Measurements from ENCODE around the gene MLLT3. TPM values are rescaled to one million over a fixed set of nuclear protein-coding genes. Genes with fewer than 3 reads are reported as not detected.

Gene MLLT3
- total and polyA plus RNA-seq, 2 of the 13 experiments (the other 11 are each of a cell fraction or from before 2014, with no cell fraction given): 12.3 to 12.6 TPM

GRCh38 chr9:20582150-20582549 lies 40.1 kb downstream of the MLLT3 start:
- Histone ChIP-seq H3K79me2 (ENCODE audit: insufficient read depth, low read length) (no peaks in the 10 kb centered on the region), H3K27me3 (ENCODE audit: control insufficient read depth in 1 of 2, insufficient read depth in 2 of 2, low read length in 2 of 2) (no peaks in the 10 kb centered on the region), H3K4me3 (replicated peaks in 1 of 3; ENCODE audit: insufficient read depth in 1 of 3, low read depth in 2 of 3, low read length in 3 of 3) (no peak overlapping the region), H2AFZ (ENCODE audit: low read length) (no peak overlapping the region), H3K36me3 (replicated peaks in 1 of 2; ENCODE audit: control insufficient read depth in 1 of 2, insufficient read depth in 2 of 2, low read length in 2 of 2) (no peaks in the 10 kb centered on the region), H4K20me1 (ENCODE audit: insufficient read depth, low read length) (no peaks in the 10 kb centered on the region), H3K9ac (ENCODE audit: insufficient read depth, low read depth, low read length) (no peak overlapping the region), H3K9me3 (ENCODE audit: low read length) (no peaks in the 10 kb centered on the region), H3K4me2 (ENCODE audit: low read depth, low read length) (no peak overlapping the region), H3K27ac (ENCODE audit: extremely low read length, insufficient read depth, low read length) (no peak overlapping the region), H3K4me1 (ENCODE audit: insufficient read depth, low read length) (peaks cover 16% of the 10 kb centered on the region)
- POLR2A ChIA-PET: no interaction called here
- 48% methylated on average over 3 of the region's 3 CpGs for WGBS (ENCODE audit: low lambda C conversion rate)
- no peak for FAIRE-seq
- intact Hi-C loops (cut with micrococcal nuclease; ENCODE audit: unreplicated experiment) (no loop called here), in situ Hi-C loops (cut with HindIII; ENCODE audit: extremely low pct_ligation_motif_present, low pct_unique_long_range_greater_than_20kb) (no loop called here)
- TF ChIP-seq SMC3 (IDR thresholded peaks at IDR 0.05; ENCODE audit: low read length) (no peak), ZNF414 (CRISPR knock-in tag; IDR thresholded peaks at IDR 0.05) (no peak), HES4 (CRISPR knock-in tag; IDR thresholded peaks at IDR 0.05; ENCODE audit: borderline replicate concordance) (no peak), ZFP36L2 (CRISPR knock-in tag; IDR thresholded peaks at IDR 0.05) (no peak), ZNF891 (CRISPR knock-in tag; IDR thresholded peaks at IDR 0.05) (no peak), STAG1 (CRISPR knock-in tag; IDR thresholded peaks at IDR 0.05) (no peak), ZBTB49 (CRISPR knock-in tag; IDR thresholded peaks at IDR 0.05; ENCODE audit: borderline replicate concordance) (no peak), BRD4 (CRISPR knock-in tag; IDR thresholded peaks at IDR 0.05) (no peak)
- BruUV-seq (replicated peaks): no TSS peak
- ATAC-seq: no peak
- no peak for DNase-seq (ENCODE audit: low spot score)
- CTCF ChIA-PET (ENCODE audit: low intra/inter-chr PET ratio, low total read pairs): no interaction called here

Data from HepG2 (cell line).